ENCODE measurements around the gene RBMS3.
"Not testable (repeated sequence)": the region's sequence is repeated elsewhere in the genome, so short reads cannot be mapped to it uniquely, and the experiment has no call there.

Gene RBMS3

DNA sequence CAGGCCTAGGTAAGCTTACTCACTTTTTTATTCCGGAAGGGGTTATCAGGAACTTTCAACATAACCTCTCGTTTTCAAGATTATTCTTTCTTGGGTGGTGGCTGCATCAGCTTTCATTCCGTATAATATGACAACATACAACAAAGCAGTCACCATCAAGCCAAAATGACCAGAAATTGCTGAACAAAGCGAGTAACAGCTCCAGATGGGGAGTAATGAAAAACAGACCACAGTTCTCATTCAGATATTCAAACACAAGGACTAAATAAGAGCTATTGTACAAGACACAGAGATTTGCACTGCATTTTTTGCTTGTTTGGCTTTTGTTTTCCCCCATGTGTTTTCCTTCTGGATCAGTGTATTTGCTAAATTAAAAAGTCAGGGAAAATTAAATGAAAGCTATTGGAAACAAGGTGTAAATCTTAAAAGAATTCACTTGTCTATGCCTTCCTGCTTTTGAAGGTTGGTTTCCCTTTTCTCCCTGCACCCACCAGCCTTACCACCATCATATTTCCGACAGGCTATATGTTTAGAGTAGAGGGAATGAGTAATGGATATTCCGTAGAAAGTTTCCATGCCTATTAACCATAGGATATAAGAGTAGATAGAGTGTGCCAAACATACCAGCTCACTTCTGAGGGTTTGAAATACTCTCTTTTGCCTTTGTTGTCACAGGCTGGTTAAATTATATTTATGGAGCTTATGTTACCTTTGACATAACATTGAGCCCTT, 213.6 kb downstream of the RBMS3 start:
- DNase-seq: no peak
- intact Hi-C loops (cut with DNase I): no loop called here

DNA sequence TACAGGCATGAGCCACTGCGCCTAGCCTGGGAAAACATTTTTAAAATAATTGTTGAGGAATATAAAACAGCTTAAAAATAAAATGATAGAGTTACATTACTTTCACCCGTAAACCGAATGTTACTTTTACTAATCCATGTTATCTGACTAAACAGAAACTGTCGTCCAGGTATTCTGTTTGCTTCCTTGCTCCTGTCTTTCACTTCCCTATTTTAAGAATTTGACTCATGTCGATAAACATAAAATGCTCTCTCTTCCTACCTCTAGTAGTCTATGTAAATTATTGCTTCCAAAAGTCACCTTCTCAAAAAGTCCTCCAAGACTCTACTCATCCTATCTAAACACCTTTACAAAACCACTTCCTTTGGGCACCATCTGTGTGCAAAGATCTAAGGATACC, 216.4 kb downstream of the RBMS3 start:
- intact Hi-C loops (cut with DNase I): no loop called here
- DNase-seq: no peak

DNA sequence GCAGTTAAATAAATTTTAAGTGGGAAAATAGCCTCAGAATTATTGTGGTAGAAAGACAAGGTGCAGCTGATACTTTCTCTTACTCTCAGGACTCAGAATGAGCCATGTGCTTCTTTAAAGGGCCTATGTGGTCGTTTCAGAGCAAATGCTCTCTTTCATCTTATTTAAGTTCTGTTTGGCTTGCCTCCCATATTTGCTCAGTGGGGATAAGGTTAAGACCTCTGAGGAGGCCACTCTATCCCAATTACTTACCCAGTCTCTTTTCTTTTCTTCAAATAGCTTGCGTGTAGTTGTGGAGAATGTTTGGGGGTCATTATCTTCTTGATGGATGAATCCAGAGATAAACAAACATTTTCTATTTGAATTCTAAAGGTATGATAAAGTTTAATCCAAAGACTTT, 221.9 kb downstream of the RBMS3 start:
- DNase-seq: no peak
- intact Hi-C loops (cut with DNase I): no loop called here

DNA sequence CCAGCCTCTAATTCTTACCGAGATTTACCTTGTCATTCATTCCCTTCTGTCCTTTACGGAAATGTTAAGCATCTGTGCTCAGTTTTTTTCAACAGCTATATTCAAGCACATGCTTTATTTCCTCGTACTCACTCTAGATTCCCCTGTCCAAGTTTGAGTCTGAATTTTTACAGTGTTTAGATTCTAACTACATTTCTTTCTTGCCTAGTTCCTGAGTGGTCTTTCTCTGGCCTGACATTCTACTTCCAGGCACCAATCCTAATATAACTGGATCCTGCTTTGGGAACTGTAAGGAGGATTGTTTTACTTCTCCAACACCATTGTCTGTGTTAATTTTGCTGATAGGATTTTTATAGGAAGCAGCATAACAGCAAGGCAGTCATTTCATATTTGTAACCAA, 222.4 kb downstream of the RBMS3 start:
- intact Hi-C loops (cut with DNase I): no loop called here
- no peak for DNase-seq

DNA sequence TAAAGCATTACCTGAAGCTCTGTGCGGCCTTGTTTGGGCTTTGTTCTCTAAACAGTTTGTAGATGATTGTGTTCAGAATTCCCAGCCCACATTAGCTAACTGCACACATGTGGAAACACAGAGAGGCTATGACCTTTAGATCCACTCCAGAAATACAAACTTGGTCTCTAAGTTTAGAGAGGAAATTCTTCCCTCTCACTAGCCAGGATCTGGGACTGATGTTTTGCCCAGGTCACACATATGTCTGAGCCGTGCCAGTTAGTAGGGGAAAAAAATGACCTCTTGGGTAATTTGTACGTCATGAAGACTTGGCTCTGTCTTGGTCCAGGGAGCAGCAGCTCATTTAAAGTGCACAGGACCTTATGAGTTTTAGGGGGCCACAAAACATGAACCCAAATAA, 223.1 kb downstream of the RBMS3 start:
- DNase-seq: no peak
- intact Hi-C loops (cut with DNase I): no loop called here

DNA sequence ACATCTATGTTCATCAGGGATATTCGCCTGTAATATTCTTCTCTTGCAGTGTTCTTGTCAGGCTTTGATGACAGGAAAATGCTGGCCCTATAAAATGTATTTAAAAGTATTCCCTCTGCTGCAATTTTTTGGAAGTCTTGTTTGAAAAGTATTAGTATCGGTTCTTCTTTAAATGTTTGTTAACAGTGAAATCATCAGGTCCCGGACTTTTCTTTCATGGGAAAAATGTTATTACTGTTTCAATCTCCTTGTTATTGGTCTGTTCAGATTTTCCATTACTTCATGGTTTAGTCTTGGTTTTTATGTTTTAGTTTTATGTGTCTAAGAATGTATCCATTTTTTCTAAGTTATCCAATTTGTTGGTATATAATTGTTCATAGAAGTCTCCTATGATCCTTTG, 225.6 kb downstream of the RBMS3 start:
- DNase-seq: no peak
- intact Hi-C loops (cut with DNase I): no loop called here

DNA sequence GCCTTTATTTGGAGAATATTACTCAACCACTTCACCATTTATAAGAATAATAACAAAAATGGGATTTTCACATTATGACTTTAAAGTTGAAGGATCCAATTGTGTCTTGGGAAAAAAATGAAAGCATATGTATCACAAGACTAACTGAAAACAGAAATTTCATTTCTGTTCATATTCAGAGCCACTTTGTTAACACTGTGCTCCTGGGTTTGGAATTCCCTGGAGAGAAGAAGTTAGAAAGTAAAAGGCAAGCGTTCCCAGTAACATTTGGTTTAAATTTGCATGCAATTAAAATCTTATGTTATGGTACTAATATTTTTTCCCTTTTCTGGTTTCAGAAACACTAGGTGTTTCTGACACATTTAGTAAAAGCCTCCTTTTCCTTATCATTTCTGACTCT, 230.8 kb downstream of the RBMS3 start:
- intact Hi-C loops (cut with DNase I): no loop called here
- DNase-seq: no peak

DNA sequence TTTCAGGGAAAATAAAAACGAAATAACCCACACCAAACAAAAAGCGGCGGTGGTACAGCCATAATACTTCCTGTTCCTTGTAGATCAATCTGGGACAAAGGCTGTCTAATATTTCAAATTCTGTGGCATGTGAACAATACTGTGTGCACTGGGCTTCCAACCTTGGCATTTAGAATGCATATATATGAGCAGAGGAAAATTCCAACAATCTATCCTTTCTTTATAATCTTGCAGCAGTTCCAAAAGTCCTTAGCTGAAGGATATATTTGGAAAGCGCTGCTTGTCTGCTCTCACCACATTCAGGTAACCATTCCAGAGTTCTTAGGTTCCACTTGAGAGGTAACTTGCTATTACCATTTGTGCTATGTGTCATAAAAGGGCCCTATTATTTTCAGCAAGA, 231.8 kb downstream of the RBMS3 start:
- intact Hi-C loops (cut with DNase I): no loop called here
- DNase-seq: no peak

DNA sequence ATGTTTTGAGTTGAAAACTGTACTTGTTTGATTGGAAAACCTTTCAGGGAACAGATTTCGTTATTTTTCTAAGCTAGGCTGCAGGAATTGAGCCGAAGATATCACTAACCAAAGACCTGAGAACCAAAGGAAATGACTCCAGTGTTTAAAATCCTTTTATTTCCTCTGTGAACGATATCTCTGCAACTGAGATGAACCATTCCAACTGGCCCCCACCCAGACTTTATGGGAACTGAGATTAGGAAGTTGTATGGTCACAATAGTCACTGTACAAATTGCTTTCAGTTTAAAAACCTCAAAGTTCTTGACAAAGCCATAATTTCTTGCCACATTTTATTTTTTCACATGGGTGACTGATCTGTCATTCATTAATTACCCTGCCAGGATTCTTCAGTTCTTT, 232.4 kb downstream of the RBMS3 start:
- intact Hi-C loops (cut with DNase I): no loop called here
- no peak for DNase-seq

DNA sequence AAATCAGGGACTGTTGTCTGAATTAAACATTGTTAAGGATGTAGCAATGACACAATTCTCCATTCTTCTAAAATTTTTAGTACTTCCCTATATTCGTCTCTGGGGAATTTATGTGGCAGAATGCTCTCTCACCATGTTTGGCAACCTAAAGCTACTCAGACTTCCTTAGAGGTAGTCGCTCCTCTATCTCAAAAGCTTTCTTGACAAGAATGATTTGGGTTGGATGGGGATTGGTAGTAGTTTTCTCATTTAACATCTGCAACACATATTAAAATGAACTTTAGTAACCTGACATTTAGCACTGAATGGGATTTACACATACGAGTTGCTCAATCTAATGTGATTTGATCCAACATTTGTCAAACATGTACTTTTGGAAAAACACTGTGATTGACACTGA, 233.3 kb downstream of the RBMS3 start:
- intact Hi-C loops (cut with DNase I): no loop called here
- no peak for DNase-seq

DNA sequence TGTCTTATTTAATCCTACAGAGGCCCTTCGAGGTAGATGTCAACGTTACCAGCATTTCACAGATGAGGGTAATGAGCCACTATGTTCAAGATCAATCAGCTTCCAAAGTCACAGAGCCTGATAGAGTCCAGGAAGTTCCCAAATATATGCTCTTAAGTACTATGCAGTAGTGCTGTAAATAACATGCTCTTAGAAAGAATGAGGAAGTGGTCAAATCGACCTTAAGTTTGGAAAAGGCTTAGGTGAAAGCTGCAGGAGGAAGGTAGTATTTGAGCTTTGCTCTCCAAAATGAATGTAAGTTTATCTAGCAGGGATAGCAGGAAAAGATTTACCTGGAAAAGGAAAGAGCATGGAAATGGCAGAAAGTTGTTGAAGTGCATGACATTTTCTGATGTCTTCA, 234.0 kb downstream of the RBMS3 start:
- intact Hi-C loops (cut with DNase I): no loop called here

DNA sequence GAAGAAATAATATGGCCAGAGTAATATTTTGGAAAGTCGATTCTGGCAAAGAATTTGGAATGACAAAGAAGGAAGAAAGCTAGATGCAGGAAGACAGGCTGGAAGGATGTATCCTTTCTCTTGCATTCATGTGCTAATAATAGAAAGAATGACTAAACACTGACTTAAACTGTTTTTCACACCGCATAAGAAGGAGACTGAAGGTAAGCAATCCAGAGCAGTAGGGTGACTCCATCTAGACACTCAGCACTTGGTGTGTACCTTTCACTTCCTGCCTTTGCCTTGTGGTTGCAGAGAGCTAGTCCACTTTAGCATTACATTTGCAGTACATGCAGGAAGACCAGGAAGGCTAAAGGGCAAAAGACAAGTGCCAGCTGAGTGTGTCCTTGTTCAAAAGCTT, 234.6 kb downstream of the RBMS3 start:
- intact Hi-C loops (cut with DNase I): no loop called here
- no peak for DNase-seq

More for the DNA sequence above, 234.0 kb downstream of the RBMS3 start:
- DNase-seq: no peak

DNA sequence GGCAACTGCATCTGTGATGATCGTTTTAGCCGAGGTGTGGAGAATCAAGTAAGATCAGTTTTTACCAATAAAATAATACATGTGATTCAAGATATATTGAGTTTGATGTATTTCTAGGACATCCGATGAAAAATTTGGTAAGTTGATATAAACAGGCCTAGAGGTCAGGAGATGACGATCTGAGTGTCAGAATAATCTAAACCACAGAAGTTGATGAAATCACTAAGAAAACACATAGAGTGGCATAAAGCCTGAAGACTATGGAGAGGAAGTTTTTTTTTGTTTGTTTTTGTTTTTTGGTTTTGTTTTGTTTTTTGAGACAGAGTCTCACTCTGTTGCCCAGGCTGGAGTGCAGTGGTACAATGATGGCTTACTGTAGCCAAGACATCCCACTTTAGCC, 235.3 kb downstream of the RBMS3 start:
- intact Hi-C loops (cut with DNase I): no loop called here
- no peak for DNase-seq

DNA sequence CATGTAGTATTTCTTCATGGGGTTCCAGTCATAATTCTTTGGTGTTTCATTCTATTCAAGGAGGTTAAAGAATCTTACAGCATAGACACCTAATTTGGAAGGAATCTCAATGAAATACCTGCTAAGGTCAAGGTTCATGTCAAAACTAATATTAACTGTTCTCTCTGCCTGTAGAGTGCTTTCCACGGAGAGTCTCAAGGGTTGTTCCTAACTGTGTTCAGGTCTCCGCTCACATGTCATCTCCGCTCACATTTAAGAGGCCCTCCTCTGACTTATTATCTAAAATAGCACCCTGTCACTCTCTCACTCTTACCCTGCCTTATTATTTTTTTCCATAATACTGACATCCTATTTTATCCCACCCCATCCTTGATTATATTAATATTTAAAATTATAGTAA, 239.9 kb downstream of the RBMS3 start:
- no peak for DNase-seq
- intact Hi-C loops (cut with DNase I): no loop called here

DNA sequence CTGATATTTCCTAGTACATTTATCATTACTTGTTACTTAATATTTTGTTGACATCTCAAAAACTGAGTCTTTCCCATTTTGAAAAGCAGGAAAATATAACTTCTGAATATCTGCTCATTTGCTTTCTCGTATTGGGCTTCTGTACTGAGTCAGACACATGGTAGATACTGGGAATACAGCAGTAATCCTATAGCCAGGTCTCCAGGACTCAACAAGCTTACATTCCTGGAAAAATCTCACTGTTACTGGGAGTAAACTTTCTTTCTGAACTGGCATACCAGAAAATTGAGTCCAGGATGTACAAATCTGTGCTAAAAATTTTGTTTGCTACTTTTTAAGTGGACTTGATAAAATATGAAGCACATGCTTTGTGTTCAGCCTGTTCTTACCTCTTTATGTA, 240.4 kb downstream of the RBMS3 start:
- intact Hi-C loops (cut with DNase I): no loop called here
- DNase-seq: no peak

DNA sequence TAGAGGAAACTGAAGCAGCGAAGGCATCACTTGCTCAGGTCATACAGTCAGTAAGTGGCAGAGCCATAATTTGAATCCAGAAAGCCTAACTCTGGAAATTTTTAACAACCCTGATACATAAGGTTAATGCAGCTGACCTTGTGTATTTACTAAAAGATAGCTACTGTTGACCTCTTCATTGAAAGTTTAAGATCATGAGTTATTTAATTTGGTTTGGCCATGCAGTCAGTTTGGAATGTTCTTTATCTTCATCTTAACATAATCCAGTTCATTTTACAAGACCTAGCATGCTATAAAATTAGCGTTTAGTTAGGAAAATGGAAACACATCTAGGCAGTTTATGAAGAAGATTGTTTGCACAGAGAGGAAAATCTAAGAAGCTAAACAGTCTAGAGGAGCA, 240.9 kb downstream of the RBMS3 start:
- no peak for DNase-seq
- intact Hi-C loops (cut with DNase I): no loop called here

DNA sequence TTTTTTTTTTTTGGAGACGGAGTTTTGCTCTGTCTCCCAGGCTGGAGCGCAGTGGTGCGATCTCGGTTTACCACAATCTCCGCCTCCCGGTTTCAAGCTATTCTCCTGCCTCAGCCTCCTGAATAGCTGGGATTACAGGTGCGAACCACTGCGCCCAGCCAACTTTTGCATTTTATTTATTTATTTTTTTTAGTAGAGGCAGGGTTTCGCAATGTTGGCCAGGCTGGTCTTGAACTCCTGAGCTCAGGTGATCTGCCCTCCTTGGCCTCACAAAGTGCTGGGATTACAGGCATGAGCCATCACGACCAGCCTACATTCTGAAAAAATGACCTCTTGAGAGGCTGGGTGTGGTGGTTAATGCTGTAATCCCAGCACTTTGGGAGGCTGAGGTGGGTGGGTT, 243.6 kb downstream of the RBMS3 start:
- intact Hi-C loops (cut with DNase I); DNase-seq: not testable (repeated sequence)

DNA sequence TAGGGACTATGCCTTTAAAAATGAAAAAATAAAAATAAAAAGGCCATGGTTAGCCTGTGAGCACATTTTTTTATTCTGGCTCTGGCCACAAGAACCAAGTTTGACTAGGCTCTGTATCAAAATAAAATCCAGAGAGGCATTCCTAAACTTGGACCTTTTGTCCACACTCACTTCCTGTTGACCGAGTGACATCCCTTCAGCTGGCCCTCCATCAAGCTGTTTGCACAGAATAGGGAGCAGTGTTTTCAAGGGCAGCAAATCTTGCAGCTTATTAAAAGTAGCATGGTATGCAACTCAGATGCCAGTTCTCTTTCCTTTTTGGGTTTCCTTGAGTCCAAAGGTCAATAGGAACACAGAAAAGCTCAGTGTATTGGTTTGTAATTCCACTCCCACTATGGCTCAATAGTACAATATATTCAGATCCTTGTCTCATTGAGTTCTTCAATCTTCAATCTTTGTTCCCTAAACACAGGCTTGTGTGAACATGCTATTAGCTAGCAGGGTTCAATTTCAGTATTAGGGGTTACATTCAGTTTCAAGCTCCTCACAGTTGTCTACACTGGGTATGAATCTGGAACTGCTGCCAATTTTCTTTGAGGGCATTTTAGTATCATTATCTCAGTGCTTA, 244.5 kb downstream of the RBMS3 start:
- DNase-seq: no peak
- intact Hi-C loops (cut with DNase I): no loop called here

DNA sequence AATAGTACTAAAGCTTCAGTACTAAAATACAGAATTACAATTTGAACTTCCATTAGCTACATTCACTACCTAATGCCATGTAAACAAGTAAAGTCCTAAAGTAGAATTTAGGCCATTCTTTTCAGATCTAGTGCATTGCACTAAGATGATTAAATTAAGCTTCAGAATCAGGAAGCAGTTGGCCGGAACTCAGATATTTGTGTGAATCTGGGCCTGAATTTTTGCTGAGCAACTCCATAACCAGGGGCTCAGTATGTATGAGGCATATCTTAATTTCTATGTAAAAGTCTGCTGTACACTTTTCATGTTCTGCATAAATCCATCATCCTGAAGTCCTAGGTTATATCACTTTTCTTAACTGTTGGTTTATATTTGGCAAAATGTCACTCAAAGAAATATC, 246.4 kb downstream of the RBMS3 start:
- intact Hi-C loops (cut with DNase I): no loop called here
- DNase-seq: no peak

DNA sequence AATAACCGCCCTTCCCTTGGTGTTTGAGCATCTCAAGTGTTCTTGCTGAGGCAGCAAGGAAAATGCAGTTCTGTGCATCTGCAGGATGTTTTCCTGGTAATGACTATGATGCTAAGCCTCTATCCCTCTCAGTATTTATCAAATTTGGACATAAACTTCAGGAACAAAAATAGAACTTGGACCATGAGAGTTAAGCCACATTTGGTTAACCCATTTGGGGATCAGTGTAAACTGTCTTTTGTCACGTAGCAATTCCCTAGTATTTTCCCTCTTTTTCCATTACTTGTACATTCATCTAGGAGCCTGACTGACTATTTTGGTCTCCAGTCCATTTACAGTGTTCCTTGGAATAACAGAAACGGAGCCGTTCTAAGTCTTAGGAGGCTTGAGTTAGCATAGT, 250.8 kb downstream of the RBMS3 start:
- DNase-seq: no peak
- intact Hi-C loops (cut with DNase I): no loop called here

DNA sequence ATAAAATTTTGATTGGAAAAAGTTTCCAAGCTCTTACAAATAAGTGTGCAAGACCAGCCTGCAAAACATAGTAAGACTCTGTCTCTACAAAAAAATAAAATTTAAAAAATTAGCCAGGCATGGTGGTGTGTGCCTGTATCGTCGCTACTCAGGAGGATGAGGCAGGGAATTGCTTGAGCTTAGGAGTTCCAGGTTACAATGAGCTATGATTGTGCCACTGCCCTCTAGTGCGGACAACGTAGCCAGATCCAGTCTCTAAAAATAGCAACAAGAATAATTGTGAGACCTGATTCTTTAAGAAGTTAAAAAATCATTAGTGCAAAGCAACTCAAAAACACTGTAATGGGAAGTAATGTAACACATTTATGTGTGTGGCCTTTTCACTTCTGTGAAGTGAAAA, 251.6 kb downstream of the RBMS3 start:
- intact Hi-C loops (cut with DNase I): no loop called here
- DNase-seq: no peak
